GM19238 (cell line): ENCODE data around the gene SPATA13.

Experiments
- DNase-seq: peaks from one replicate; pipeline ENCODE4 v3.0.0; 2011; ENCODE audit warnings: low spot score; ENCODE audit not compliant: insufficient read length

SPATA13 gene

DNA sequence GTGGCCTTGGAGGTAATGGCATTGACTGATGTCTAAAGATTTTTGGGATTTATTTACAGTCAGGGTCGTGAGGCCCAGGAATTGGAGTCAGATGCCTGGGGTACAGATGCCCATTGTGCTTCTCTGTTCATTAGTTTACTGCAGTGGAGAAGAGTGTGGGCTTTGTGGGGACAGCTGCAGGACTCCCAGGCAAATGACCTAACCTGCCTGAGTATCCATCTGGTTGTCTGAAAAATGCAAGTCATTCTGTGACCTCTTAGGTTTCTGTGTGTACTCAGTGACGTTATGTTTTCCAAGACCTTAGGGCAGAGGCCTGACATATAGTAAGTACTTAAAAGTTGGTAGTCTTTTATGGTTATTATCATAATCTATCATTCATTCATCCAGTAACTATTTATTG lies 60.5 kb downstream of the SPATA13 start:
- no peak for DNase-seq

DNA sequence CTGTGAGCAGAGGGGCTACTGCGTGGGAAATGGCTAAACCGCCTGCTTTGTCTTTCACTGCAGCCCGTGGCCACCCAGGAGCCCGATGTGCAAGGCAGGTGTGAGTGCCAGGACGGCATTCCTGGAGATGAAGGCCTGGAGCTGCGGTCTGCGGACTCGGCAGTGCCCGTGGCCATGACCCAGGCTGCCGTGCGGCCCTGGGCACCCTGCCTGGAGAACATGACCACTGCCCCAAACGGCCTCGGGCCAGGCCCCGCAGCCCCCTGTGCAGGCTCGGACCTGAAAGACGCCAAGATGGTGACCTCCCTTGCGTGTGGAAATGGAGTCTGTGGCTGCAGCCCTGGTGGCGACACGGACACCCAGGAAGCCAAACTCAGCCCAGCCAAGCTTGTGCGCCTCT lies 62.2 kb downstream of the SPATA13 start:
- no peak for DNase-seq

DNA sequence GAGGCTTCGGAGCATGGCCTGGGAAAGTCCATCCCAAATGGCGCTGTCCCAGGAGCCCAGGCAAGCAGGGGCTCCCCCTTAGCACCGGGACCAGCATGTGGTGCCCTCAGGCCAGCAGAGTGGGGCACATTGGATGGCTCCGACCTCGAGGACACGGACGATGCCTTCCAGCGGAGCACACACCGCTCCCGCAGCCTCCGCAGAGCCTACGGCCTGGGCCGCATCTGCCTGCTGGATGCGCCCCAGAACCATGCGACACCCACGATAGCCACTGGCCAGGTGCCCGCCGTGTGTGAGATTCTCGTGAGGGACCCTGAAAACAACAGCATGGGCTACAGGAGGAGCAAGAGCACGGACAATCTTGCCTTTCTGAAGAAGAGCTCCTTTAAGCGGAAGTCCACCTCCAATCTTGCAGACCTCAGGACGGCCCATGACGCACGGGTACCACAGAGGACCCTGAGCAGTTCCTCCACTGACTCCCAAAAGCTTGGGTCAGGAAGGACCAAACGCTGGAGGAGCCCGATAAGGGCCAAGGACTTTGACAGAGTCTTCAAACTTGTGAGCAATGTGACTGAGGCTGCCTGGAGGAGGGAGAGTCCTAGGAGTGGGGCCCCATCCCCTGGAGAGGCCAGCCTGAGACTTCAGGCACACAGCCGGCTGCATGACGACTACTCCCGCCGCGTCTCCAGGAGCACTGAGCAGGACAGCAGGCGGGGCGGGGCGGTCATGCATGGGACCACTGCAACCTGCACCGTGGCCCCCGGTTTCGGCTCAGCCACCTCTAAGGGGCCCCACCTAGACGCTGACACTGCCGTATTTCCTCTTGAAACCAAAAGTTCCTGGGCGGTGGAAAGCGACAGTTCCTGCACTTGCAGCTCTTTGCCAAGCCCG lies 63.1 kb downstream of the SPATA13 start:
- no peak for DNase-seq

DNA sequence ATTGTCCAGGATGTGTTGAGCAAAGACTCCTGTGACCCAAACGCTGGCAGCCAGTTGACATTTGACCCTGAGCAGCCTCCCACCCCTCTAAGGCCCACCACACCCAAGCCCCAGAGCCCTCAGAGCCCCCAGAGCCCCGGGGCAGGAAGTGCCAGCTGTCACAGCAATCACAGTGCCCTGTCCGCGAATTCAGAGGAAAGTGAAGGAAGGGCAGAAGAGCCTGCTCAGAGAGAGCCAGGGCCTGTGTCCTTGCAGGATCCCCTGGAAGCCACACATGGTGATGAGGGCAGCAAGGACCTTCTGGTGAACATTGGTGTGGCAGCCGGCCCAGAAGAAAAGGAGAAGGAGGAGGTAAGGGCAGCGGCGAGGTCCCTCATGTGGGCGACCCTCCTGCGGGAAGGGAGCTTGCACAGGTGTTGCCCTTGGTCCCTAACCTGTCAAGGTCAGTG lies 63.7 kb downstream of the SPATA13 start:
- DNase-seq = no peak

DNA sequence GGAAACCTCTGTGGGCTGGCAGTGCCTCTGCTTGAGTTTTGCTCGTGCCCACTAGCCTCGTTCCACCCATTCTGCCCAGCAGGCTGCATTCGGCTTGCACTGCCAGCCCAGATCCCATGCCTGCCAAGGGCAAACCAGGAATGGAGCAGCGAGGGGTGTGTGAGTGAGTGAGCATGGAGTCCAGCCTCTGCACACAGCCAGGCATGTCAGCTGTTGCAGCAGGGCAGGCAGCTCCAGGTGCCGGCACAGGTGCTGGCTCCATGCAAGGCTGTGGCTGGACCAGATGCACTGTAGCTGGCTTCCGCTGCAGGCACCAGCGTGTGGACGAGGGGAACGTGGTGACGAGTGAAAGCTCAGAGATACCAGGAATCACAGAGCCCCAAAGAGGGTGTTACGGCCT lies 64.5 kb downstream of the SPATA13 start:
- no peak for DNase-seq

DNA sequence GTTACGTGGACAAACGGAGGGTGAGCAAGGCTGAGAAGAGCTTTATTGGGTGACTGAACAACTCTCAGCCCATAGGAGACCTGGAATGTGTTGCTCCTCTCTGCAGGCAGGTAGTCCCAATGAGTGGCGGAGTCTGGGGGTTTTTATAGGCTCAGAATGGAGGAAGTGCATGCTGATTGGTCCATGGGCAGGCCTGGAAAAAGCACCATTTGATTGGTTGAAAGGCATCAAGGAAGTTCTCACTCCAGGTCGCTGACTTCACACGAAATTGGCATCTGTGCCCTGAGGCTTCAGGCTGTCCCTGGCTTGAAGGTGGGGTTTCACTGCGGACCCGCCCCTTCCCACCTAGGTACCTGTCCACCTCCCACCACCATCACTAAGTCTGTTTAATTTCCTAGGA lies 65.4 kb downstream of the SPATA13 start:
- no peak for DNase-seq

DNA sequence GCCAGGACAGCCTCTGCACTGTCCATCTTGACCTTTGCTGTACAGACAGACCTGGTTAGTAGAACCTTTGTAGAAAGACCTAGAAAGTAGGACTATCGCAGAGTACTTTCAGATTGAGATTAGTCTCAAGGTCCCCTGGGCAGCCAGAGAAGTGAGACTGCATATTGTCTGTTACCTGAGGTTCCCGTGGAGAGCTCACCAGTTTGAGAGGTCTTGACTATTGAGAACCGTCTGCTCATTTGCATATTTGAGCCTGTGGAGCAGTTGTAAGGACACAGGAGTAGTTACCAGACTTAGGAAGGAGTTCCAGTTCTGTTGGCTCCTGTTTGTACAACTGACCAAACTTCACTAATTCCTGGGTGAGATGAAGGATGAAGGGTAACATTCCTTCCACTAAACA lies 66.2 kb downstream of the SPATA13 start:
- no peak for DNase-seq

DNA sequence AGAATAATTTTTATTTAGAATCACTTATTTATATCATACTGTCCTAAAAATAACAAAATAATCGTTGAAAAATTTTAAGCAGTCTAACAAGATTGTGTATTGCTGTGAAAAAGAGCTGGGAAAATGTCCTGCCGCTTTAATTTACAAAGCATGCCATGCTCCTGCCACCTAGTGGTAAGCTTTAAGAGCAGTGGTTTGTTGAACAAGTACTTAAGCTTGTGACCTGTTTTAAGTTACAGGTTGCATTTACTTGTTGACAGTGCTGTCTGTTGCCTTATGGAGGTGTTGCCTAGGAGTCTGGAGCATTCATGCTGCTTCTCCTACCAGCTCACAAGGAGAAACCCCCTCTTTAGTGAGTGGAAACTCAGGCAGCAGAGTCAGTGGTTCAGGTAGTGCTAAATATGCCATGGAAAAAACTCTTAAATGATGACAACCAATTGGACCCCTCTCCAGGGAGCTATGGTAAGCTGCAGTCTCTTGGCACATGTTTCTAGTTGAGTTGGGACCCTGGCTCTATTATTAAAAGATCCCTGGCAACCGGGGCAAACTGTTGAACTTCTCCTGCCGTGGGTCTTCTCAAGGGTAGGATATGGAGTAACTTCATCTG lies 68.4 kb downstream of the SPATA13 start:
- no peak for DNase-seq

DNA sequence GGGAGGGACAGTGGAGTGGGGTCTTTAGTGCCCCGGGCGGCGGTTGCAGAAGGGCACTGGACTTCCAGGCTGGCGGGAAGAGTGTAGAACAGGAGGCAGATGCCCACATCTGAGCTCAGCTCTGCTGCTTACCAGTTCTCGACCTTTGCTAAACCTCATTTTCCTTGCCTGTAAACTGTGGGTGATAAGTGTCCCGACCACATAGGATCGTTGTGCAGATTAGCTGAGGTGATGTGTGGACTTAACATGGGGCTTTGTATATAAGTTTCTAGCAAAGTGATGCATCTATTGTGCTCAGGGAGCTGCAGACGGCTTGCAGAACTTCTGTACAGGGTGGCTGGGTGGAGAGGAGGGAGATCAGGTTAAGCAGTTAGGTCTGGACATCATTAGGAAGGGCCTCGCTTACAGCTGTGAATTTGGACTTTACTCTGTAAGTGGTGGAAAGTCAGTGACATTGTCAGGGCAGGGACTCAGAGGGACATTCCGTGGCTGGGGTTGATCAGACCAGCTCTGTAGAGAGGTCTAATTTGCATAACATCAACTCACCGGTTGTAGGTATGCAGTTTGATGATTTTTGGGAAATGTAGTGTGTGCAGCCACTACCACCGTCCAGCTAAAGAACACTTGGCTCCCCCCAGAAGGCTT lies 70.0 kb downstream of the SPATA13 start:
- no peak for DNase-seq

DNA sequence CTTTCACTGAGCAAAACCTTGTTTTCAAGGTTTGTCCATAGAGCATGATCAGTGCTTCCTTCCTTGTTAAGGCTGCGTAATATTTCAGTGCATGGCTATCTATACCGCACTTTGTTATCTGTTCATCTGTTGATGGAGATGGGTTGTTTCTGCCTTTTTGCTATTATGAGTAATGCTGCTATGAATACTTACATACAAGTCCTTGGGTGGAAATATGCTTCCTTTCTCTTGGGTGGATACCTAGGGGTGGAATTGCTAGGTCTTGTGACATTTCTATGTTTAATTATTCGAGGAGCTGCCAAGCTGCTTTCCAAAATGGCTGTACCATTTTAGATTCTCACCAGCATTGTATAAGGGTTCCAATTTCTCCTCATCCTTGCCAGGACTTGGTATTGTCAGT lies 70.9 kb downstream of the SPATA13 start:
- no peak for DNase-seq

DNA sequence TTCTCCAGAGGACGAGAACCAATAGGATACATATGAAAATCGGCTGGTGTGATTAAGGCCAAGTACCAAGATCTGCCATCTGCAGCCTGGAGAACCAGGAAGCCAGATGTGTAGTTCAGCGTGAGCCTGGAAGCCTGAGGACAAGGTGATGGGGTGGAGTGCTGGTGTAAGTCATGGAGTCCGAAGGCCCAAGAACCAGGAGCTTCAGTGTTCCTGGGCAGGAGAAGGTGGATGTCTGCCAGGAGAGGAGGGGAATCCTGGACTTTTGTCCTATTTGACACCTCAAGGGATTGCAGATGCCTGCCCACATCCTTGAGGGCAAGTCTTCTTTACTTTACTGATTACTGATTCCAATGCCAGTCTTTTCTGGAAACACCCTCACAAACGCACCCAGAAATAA lies 71.5 kb downstream of the SPATA13 start:
- DNase-seq = no peak

DNA sequence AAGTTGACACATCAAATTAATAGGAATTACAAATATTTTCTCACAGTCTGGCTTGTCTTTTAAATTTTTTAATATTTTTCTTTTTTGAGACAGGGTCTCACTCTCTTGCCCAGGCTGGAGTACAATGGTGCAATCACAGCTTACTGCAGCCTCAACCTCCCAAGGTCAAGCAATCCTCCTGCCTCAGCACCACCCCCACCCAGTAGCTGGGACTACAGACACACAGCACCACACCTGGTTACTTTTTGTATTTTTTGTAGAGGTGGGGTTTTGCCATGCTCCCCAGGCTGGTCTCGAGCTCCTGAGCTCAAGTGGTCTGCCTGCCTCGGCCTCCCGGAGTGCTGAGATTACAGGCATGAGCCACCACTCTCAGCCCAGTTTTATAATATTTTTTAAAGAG lies 72.0 kb downstream of the SPATA13 start:
- DNase-seq = no peak

DNA sequence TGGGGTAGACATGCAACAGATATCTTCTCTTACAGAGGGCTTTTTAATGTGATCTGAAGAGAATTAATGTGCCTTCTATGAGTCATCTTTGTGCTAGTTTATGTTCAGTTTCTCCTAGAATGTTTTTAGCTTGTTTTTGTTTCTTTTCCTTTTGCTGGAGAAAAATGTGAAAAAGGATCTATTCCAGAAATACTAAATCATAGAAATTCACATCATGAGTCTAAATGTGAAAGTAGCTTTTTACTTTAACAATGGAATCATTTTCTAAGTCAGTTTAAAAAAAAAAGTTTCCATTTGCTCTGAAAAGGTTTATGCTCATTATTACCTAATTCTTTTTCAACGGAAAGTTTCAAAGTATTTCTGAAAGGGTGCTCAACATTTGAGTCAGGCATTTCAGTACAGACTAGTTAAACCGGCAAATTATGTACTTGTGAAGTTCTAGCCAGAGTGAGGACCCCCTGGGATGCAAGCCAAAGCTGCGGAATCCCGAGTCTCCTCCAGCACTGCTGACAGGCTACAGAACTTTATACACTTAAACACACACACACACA lies 72.9 kb downstream of the SPATA13 start:
- no peak for DNase-seq

DNA sequence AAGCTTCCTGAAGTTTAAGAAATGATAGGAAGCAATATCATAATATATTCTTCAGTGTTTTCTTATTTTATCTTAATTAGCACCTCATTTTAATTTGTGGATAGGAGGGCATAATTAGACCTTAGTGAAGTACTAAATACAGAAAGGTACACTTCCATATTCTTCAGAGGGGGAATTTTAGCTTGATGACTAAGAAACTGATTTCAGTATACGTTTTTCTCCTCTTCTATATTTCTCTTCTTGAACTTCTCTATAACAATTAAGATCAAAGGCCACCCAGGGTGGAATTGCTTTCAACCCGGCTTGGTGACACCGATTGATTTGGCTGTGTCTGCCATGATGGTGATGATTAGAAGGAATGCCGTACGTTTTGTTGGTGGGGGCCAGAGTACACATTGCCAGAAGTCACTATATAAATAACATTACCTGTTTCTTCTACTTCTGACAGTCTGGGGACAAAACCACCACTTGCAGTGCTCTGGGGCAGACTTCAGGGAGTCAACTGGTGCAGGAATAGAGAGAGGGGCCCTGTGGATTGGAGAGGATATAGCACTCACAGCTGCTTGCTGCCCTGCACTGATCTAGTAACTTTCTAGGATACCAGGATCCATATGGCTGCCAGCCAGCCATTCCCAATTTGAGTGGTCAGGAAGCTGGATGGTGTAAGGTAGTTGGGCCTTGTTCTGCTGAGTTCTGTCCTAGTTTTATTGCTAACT lies 73.8 kb downstream of the SPATA13 start:
- no peak for DNase-seq

DNA sequence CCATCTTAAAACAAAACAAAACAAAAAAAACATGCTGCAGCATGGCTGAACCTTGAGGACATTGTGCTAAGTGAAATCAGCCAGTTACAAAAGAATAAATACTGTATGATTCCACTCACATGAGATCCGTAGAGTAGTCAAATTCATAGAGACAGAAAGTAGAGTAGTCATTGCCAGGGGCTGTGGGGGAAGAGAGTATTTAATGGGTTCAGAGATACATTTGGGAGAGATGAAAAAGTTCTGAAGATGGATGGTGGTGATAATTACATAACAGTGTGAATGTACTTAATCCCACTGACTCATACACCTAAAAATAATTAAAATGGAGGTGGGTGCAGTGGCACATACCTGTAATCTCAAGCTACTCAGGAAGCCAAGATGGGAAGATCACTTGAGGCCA lies 76.8 kb downstream of the SPATA13 start:
- no peak for DNase-seq

DNA sequence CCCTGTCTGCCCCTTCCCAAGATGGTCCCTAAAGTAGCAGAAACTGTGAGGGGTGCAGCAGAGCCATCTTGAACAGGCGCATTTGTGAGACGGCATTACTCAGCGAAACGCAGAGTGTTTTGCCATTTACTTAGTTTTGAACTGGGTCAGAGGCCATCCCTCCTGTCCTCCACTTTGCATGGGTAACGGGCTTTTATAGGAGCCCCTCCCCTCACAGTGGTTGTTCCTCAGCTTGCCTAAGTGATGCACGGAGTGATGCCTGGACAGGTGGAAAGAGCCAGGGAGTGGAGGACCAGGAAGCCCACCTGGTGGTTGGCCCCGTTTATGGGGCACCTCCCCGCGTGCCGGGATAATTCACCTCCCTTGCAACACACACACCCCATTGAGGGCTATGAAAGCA lies 80.8 kb downstream of the SPATA13 start:
- no peak for DNase-seq

DNA sequence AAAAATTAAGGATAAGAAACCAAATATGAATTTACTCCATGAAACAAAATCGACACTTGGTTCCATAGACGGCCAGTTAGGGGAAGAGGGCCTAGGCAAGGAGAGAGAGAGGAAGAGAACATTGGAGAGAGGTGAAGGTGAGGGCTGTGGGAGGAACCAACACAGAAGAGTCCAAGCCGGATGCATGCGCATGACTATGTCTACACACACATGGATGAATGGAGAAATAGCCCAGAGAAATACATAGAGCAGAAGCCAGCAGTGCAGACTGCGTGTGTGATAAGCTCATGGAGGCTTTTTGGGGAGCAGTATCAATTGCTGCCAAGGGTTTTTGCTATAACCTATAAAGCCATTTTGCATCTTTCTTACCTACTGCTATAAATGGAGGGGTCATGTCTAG lies 81.6 kb downstream of the SPATA13 start:
- no peak for DNase-seq

DNA sequence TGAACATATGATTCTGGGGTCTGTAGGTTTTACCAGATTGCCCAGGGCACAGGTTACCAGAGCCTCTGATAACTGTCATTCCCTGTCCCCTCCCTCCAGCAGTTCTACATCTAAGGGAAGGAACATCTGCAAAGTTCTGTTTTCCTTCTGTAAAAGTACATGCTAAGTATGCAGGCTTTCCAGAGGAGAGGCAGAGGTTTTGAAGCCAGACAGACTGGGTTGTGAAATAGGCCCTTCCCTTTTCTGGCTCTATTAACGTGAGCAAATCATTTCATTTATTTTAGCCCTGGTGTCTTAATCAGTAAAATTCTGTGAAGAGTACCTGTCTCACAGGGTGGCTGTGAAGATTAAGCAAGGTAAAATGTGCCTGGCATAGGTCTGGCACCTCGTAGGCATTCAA lies 82.8 kb downstream of the SPATA13 start:
- no peak for DNase-seq

DNA sequence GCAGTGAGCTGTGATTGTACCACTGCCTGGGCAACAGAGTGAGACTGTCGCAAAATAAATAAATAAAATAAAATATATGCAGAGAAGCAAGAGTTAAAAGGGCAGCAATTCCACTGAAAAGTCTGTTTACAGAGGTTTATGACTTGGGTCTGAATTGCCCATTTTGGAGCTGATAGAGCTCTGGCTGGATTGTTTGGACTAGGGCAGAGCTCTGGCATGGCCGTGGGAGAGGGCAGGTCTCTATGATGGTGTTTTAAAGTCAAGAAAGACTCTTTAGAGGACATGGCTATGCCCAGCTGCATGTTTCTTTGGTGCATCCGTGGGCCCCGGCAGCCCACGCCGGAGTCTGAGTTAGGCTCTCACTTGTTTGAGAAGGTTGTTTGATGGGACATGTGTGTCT lies 84.3 kb downstream of the SPATA13 start:
- DNase-seq = no peak

DNA sequence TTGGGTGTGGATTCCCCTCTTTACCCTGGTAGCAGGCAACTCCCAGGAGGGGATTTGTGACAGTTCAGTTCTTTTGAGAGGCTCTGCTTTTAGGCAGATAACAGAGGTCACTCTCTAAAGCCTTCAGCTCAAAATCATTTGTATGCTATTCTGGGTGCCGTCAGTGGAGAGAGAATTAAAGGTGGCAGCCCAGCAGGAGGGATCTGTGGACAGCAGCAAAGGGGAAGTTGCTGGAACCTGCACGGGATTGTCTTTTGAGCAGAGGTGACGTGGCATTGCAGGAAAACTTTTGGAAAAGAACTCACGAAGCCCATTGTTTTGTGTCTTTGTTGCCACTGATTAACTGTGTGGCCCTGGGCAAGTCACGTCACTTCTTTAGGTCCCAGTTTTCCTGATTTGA lies 86.5 kb downstream of the SPATA13 start:
- no peak for DNase-seq

DNA sequence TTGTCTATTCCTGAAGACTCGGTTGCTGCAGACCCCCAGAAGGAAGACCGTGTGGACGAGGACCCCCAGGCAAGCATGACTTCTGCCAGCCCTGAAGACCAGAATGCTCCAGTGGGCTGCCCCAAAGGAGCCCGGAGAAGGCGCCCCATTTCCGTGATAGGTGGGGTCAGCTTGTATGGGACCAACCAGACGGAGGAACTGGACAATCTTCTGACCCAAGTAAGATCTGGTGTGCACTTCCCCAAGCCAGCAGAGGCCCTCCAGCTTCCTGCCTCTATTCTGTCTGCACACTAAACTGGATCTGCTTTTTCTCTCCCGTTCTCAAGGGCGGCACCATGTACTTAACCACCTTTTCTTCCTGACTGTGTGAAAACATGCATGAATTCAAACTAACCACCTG lies 89.1 kb downstream of the SPATA13 start:
- no peak for DNase-seq
